Upper lobe of right lung (tissue), 1 donor: ENCODE measurements around the gene CCM2L. TPM values are rescaled to one million over a fixed set of nuclear protein-coding genes. Genes with fewer than 3 reads are reported as not detected.

Source experiments
- ATAC-seq: fragments of 200-7000 bp; cut with Tn5 transposase; one replicate; pipeline ENCODE4 v1.9.1; 2020; ENCODE audit warnings: mild to moderate bottlenecking, moderate library complexity
- DNase-seq: peaks from one replicate; pipeline ENCODE4 v3.0.0-alpha.2; 2020
- H3K27ac ChIP-seq: fragments of 200-600 bp; one replicate; pipeline ENCODE4 v1.8.0; 2022
- H3K27me3 ChIP-seq: fragments of 200-600 bp; one replicate; pipeline ENCODE4 v1.8.0; 2022; ENCODE audit warnings: mild to moderate bottlenecking
- H3K36me3 ChIP-seq: fragments of 200-600 bp; one replicate; pipeline ENCODE4 v1.8.0; 2022
- H3K4me1 ChIP-seq: fragments of 200-600 bp; one replicate; pipeline ENCODE4 v1.8.0; 2022
- H3K4me3 ChIP-seq: fragments of 200-600 bp; one replicate; pipeline ENCODE4 v1.8.0; 2022; ENCODE audit warnings: mild to moderate bottlenecking
- H3K9me3 ChIP-seq: fragments of 200-600 bp; one replicate; pipeline ENCODE4 v1.8.0; 2022
- intact Hi-C: fragments of 100-400 bp; cut with DNase I; formaldehyde crosslinking; loops from one replicate; pipeline ENCODE4 v1.11.0; 2022
- total RNA-seq: library from RNA; stranded (reverse); fragmentation: NEBNext Ultra II Directional; extraction: Animal tissue kit (Norgen Biotek cat#: 25700); gene quantifications from one replicate; pipeline ENCODE4 v1.2.1, GENCODE V29; 2021
- TF ChIP-seq, protein P1 (sequence below): fragments of 200-600 bp; IDR thresholded peaks from one replicate; pipeline ENCODE4 v1.8.0; 2022; ENCODE audit warnings: antibody characterized with exemption
- donor health status: DM: no; HTN: yes; CAD: no; lungs with severe emphysema.

CCM2L gene
- total RNA-seq, 1 donor from 2014 or later = 23.2 TPM

DNA sequence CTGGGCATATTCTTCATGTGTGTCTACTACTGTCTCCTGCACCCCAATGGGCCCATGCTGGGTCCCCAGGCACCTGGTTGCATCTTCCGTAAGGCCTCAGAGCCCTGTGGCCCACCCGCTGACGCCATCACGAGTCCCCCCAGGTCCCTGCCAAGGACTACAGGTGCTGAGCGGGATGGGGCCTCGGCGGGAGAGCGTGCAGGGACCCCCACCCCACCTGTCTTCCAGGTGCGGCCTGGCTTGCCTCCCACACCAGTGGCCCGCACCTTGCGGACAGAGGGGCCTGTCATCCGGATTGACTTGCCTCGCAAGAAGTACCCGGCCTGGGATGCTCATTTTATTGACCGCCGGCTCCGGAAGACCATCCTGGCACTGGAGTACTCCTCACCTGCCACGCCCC lies 13.2 kb upstream of the CCM2L start:
- no peak overlapping the region for H3K4me3 ChIP-seq
- H3K27me3 ChIP-seq = peaks cover 23% of the 10 kb centered on the region
- no peaks in the 10 kb centered on the region for H3K9me3 ChIP-seq
- DNase-seq (no peak), ATAC-seq (no peak)
- TF ChIP-seq, protein P1, sequence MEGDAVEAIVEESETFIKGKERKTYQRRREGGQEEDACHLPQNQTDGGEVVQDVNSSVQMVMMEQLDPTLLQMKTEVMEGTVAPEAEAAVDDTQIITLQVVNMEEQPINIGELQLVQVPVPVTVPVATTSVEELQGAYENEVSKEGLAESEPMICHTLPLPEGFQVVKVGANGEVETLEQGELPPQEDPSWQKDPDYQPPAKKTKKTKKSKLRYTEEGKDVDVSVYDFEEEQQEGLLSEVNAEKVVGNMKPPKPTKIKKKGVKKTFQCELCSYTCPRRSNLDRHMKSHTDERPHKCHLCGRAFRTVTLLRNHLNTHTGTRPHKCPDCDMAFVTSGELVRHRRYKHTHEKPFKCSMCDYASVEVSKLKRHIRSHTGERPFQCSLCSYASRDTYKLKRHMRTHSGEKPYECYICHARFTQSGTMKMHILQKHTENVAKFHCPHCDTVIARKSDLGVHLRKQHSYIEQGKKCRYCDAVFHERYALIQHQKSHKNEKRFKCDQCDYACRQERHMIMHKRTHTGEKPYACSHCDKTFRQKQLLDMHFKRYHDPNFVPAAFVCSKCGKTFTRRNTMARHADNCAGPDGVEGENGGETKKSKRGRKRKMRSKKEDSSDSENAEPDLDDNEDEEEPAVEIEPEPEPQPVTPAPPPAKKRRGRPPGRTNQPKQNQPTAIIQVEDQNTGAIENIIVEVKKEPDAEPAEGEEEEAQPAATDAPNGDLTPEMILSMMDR = no peak
- H3K36me3 ChIP-seq = no peaks in the 10 kb centered on the region
- no peak overlapping the region for H3K27ac ChIP-seq
- intact Hi-C loops = no loop called here
- no peaks in the 10 kb centered on the region for H3K4me1 ChIP-seq

DNA sequence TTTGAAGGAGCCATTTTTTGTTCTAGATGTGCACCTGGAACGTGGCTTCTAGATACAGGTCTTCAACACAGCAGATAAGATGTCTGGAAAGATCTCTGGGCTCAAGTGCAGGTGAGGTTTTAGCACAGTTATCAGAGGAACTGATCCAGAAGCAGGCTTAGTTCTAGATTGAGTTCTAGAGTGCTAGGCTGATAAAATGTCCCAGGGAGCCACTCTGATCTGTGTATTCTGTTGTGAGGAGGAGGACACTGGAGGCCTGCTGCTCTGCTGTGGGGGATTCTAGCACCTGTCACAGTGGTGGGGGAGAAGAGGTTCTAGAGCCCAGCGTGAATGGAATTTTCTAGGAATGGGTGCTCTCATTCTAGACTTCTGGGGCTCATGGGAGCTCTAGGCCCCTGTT lies 12.0 kb upstream of the CCM2L start:
- Histone ChIP-seq H3K4me3 (no peak overlapping the region), H3K4me1 (no peaks in the 10 kb centered on the region), H3K36me3 (no peaks in the 10 kb centered on the region), H3K9me3 (no peaks in the 10 kb centered on the region), H3K27me3 (peaks cover 23% of the 10 kb centered on the region), H3K27ac (no peak overlapping the region)
- ATAC-seq (no peak), DNase-seq (no peak)
- intact Hi-C loops = no loop called here
- TF ChIP-seq, protein P1 = no peak

GRCh38 chr20:32003325-32003724 lies 6.9 kb upstream of the CCM2L start:
- no peak for ATAC-seq
- no peaks in the 10 kb centered on the region for H3K27me3 ChIP-seq
- H3K4me3 ChIP-seq = no peak overlapping the region
- no peaks in the 10 kb centered on the region for H3K36me3 ChIP-seq
- no peak for DNase-seq
- no peak overlapping the region for H3K27ac ChIP-seq
- TF ChIP-seq, protein P1 = no peak
- intact Hi-C loops = no loop called here
- H3K9me3 ChIP-seq = no peaks in the 10 kb centered on the region
- H3K4me1 ChIP-seq = peaks cover 8% of the 10 kb centered on the region

DNA sequence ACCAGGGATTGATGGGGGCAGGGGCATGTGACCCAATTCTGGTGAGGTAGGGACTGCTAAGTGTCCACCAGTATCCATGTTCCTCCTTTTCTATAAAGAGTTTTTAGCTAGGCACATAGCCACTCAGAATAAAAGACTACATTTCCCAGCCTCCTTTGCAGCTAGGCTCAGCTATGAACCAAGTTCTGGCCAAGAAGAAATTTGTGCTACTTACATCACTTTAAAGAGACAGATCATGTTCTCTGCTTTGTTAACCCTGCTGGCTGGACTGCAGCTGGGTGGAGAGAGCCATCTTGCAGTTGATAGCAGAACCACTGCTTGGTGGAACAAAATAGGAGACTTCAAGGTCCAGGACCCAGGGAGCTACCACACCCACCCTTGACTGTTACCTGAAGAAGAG lies 5.3 kb upstream of the CCM2L start:
- no peaks in the 10 kb centered on the region for H3K27me3 ChIP-seq
- intact Hi-C loops = no loop called here

GRCh38 chr20:32006053-32006452 lies 4.2 kb upstream of the CCM2L start:
- Histone ChIP-seq H3K27ac (no peak overlapping the region), H3K36me3 (no peaks in the 10 kb centered on the region), H3K9me3 (no peaks in the 10 kb centered on the region), H3K27me3 (no peaks in the 10 kb centered on the region), H3K4me3 (no peak overlapping the region), H3K4me1 (peaks cover 13% of the 10 kb centered on the region)
- intact Hi-C loops = no loop called here
- ATAC-seq = no peak
- TF ChIP-seq, protein P1 = no peak
- DNase-seq = no peak

More for the DNA sequence above, 5.3 kb upstream of the CCM2L start:
- Histone ChIP-seq H3K36me3 (no peaks in the 10 kb centered on the region), H3K27ac (no peak overlapping the region), H3K4me1 (peaks cover 13% of the 10 kb centered on the region), H3K4me3 (no peak overlapping the region), H3K9me3 (no peaks in the 10 kb centered on the region)
- TF ChIP-seq, protein P1 = no peak
- ATAC-seq (no peak), DNase-seq (no peak)
